GM19099 (cell line): ENCODE measurements around the gene LGALS9B.
"Not testable (repeated sequence)": the region's sequence is repeated elsewhere in the genome, so short reads cannot be mapped to it uniquely, and the experiment has no call there.

ENCODE experiments used
- POLR2A ChIP-seq: IDR thresholded peaks from 3 replicates; pipeline ENCODE4 v1.6.1; 2011; ENCODE audit warnings: low read depth; ENCODE audit not compliant: insufficient read length; ENCODE audit errors: extremely low read depth

LGALS9B gene

GRCh38 chr17:20467447-20467846 is at the start of gene LGALS9B:
Gene LGALS9B, minus strand, starts transcription at chr17:20467539. Its CDS starts 69 bp downstream, at chr17:20467470.
- TF ChIP-seq POLR2A, result not testable (repeated sequence)
